HEK293 (cell line): Measurements from ENCODE around the gene PRKCG.
A peak's percentile ranks its signal among the peaks of the same experiment; 100 is the strongest.

Experiments used
- KLF1 ChIP-seq: fragments of 450-650 bp; formaldehyde crosslinking; IDR thresholded peaks from 2 replicates; pipeline ENCODE4 v1.5.1; 2016; ENCODE audit warnings: missing biosample characterization, missing genetic modification characterization
- KLF16 ChIP-seq: fragments of 450-650 bp; formaldehyde crosslinking; IDR thresholded peaks from 2 replicates; pipeline ENCODE4 v1.5.1; 2017; ENCODE audit warnings: missing biosample characterization, missing genetic modification characterization
- KLF7 ChIP-seq: fragments of 450-650 bp; formaldehyde crosslinking; IDR thresholded peaks from 2 replicates; pipeline ENCODE4 v1.5.1; 2016; ENCODE audit warnings: missing biosample characterization, missing genetic modification characterization, borderline replicate concordance
- KLF8 ChIP-seq: fragments of 450-650 bp; formaldehyde crosslinking; IDR thresholded peaks from 2 replicates; pipeline ENCODE4 v1.5.1; 2016; ENCODE audit warnings: missing biosample characterization, missing genetic modification characterization
- KLF9 ChIP-seq: fragments of 450-650 bp; formaldehyde crosslinking; IDR thresholded peaks from 2 replicates; pipeline ENCODE4 v1.5.1; 2016; ENCODE audit warnings: missing biosample characterization, missing genetic modification characterization, low read depth
- REPIN1 ChIP-seq: fragments of 450-650 bp; formaldehyde crosslinking; IDR thresholded peaks from 2 replicates; pipeline ENCODE4 v1.5.1; 2017; ENCODE audit warnings: missing biosample characterization, missing genetic modification characterization, low read depth
- TSHZ1 ChIP-seq: fragments of 450-650 bp; formaldehyde crosslinking; IDR thresholded peaks from 2 replicates; pipeline ENCODE4 v1.5.1; 2016; ENCODE audit warnings: missing biosample characterization, missing genetic modification characterization, borderline replicate concordance
- ZFHX2 ChIP-seq: fragments of 450-650 bp; formaldehyde crosslinking; conservative IDR thresholded peaks from 2 replicates; pipeline ENCODE4 v1.5.1; 2016; ENCODE audit warnings: missing biosample characterization, missing genetic modification characterization
- ZNF140 ChIP-seq: fragments of 450-650 bp; formaldehyde crosslinking; IDR thresholded peaks from 2 replicates; pipeline ENCODE4 v1.5.1; 2016; ENCODE audit warnings: missing biosample characterization, missing genetic modification characterization
- ZNF26 ChIP-seq: fragments of 450-650 bp; formaldehyde crosslinking; IDR thresholded peaks from 2 replicates; pipeline ENCODE4 v1.5.1; 2016; ENCODE audit warnings: missing biosample characterization, missing genetic modification characterization
- ZNF280C ChIP-seq: fragments of 450-650 bp; formaldehyde crosslinking; IDR thresholded peaks from 2 replicates; pipeline ENCODE4 v1.5.1; 2016; ENCODE audit warnings: missing biosample characterization, missing genetic modification characterization
- ZNF311 ChIP-seq: fragments of 450-650 bp; formaldehyde crosslinking; IDR thresholded peaks from 2 replicates; pipeline ENCODE4 v1.5.1; 2017; ENCODE audit warnings: missing biosample characterization, missing genetic modification characterization, borderline replicate concordance
- ZNF398 ChIP-seq: fragments of 450-650 bp; formaldehyde crosslinking; IDR thresholded peaks from 2 replicates; pipeline ENCODE4 v1.5.1; 2017; ENCODE audit warnings: missing biosample characterization, missing genetic modification characterization
- ZNF48 ChIP-seq: fragments of 450-650 bp; formaldehyde crosslinking; IDR thresholded peaks from 2 replicates; pipeline ENCODE4 v1.5.1; 2016; ENCODE audit warnings: missing biosample characterization, missing genetic modification characterization
- ZNF558 ChIP-seq: fragments of 450-650 bp; formaldehyde crosslinking; IDR thresholded peaks from 2 replicates; pipeline ENCODE4 v1.5.1; 2016; ENCODE audit warnings: missing biosample characterization, missing genetic modification characterization
- ZNF561 ChIP-seq: fragments of 450-650 bp; IDR thresholded peaks from 2 replicates; pipeline ENCODE4 v1.5.1; 2018; ENCODE audit warnings: missing biosample characterization, missing genetic modification characterization, borderline replicate concordance
- ZNF629 ChIP-seq: fragments of 450-650 bp; formaldehyde crosslinking; IDR thresholded peaks from 2 replicates; pipeline ENCODE4 v1.5.1; 2017; ENCODE audit warnings: missing biosample characterization, missing genetic modification characterization
- ZNF704 ChIP-seq: fragments of 450-650 bp; formaldehyde crosslinking; IDR thresholded peaks from 2 replicates; pipeline ENCODE4 v1.5.1; 2016; ENCODE audit warnings: missing biosample characterization, missing genetic modification characterization
- TF ChIP-seq, protein P1 (sequence below): fragments of 450-650 bp; formaldehyde crosslinking; IDR thresholded peaks from 2 replicates; pipeline ENCODE4 v1.5.1; 2016; ENCODE audit warnings: missing biosample characterization, missing genetic modification characterization, low read depth
- TF ChIP-seq, protein P2 (sequence below): fragments of 450-650 bp; formaldehyde crosslinking; IDR thresholded peaks from 2 replicates; pipeline ENCODE4 v1.5.1; 2016; ENCODE audit warnings: missing biosample characterization, missing genetic modification characterization, borderline replicate concordance

The PRKCG gene

DNA sequence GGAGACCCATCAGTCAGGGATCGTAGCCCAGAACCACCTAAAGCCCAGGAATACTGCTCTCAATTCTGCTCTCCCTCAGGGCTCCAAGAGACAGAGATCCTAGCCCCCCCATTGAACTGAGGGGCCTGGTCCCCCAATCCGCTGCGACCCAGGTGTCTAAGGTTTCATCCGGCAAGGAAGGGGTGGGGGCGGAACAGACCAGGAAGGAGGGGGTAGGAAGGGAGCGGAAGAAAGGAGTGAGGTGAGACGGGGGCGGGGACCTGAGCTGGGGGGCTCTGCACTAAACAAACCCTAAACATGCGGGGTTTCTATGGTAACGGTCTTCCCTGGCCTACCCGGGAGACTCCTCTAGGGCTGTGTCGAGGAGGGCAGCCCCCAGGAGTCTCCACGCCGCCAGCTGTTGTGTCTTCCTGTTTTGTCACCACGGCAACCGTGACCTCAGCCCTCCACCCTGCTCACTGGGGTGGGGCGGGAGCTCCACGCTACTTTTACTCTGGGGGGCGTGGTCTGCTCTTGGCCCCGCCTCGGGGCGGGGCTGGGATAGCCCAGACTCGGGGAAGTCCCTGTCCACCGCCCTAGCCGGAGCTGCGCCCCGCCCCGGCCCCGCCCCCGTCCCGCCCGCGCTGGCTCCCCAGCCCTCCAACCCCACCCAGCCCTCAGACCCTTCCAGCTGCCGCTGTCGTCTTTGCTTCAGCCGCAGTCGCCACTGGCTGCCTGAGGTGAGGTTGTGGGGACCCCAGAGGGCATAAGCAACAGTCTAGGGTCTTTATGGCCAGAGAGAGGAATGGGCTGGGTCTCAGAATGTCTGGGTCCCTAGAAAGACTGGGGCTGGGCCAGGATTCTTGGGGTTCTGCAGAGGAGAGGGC is 14.5 kb upstream of the PRKCG start, which contains the start of gene MYADM (continued):
- TF ChIP-seq ZNF398 (tag by site-specific recombination) (peak; percentile 66), KLF8 (tag by site-specific recombination) (peak; percentile 84), ZNF311 (tag by site-specific recombination) (no peak), ZNF558 (tag by site-specific recombination) (no peak), ZNF280C (tag by site-specific recombination) (no peak), TSHZ1 (no peak), KLF1 (tag by site-specific recombination) (peak; percentile 79), ZNF26 (tag by site-specific recombination) (no peak), ZFHX2 (tag by site-specific recombination) (peak; percentile 42), ZNF48 (tag by site-specific recombination) (no peak), KLF9 (tag by site-specific recombination) (peak; percentile 66; the same call in 1 of the 2 replicates), KLF7 (tag by site-specific recombination) (no peak), ZNF561 (no peak; the same call in 1 of the 2 replicates), REPIN1 (tag by site-specific recombination) (no peak), ZNF704 (no peak), ZNF629 (peak; percentile 47; the same call in 1 of the 2 replicates), KLF16 (peak; percentile 24; the same call in 1 of the 2 replicates), ZNF140 (tag by site-specific recombination) (no peak)
- TF ChIP-seq, protein P1, sequence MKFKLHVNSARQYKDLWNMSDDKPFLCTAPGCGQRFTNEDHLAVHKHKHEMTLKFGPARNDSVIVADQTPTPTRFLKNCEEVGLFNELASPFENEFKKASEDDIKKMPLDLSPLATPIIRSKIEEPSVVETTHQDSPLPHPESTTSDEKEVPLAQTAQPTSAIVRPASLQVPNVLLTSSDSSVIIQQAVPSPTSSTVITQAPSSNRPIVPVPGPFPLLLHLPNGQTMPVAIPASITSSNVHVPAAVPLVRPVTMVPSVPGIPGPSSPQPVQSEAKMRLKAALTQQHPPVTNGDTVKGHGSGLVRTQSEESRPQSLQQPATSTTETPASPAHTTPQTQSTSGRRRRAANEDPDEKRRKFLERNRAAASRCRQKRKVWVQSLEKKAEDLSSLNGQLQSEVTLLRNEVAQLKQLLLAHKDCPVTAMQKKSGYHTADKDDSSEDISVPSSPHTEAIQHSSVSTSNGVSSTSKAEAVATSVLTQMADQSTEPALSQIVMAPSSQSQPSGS (tag by site-specific recombination): no peak
- TF ChIP-seq, protein P2, sequence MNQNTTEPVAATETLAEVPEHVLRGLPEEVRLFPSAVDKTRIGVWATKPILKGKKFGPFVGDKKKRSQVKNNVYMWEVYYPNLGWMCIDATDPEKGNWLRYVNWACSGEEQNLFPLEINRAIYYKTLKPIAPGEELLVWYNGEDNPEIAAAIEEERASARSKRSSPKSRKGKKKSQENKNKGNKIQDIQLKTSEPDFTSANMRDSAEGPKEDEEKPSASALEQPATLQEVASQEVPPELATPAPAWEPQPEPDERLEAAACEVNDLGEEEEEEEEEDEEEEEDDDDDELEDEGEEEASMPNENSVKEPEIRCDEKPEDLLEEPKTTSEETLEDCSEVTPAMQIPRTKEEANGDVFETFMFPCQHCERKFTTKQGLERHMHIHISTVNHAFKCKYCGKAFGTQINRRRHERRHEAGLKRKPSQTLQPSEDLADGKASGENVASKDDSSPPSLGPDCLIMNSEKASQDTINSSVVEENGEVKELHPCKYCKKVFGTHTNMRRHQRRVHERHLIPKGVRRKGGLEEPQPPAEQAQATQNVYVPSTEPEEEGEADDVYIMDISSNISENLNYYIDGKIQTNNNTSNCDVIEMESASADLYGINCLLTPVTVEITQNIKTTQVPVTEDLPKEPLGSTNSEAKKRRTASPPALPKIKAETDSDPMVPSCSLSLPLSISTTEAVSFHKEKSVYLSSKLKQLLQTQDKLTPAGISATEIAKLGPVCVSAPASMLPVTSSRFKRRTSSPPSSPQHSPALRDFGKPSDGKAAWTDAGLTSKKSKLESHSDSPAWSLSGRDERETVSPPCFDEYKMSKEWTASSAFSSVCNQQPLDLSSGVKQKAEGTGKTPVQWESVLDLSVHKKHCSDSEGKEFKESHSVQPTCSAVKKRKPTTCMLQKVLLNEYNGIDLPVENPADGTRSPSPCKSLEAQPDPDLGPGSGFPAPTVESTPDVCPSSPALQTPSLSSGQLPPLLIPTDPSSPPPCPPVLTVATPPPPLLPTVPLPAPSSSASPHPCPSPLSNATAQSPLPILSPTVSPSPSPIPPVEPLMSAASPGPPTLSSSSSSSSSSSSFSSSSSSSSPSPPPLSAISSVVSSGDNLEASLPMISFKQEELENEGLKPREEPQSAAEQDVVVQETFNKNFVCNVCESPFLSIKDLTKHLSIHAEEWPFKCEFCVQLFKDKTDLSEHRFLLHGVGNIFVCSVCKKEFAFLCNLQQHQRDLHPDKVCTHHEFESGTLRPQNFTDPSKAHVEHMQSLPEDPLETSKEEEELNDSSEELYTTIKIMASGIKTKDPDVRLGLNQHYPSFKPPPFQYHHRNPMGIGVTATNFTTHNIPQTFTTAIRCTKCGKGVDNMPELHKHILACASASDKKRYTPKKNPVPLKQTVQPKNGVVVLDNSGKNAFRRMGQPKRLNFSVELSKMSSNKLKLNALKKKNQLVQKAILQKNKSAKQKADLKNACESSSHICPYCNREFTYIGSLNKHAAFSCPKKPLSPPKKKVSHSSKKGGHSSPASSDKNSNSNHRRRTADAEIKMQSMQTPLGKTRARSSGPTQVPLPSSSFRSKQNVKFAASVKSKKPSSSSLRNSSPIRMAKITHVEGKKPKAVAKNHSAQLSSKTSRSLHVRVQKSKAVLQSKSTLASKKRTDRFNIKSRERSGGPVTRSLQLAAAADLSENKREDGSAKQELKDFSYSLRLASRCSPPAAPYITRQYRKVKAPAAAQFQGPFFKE (tag by site-specific recombination): no peak
